CD4-positive, CD25-positive, alpha-beta regulatory T cell (primary cell): ENCODE measurements around the gene TCF23. TPM values are rescaled to one million over a fixed set of nuclear protein-coding genes. Genes with fewer than 3 reads are reported as not detected.

Source experiments
- ATAC-seq, 2 donors: fragments of 150-1000 bp; cut with Tn5 transposase; one replicate each; pipeline ENCODE4 v1.10.0; 2021; ENCODE audit warnings: low read depth in 2 of 2, moderate number of reproducible peaks in 2 of 2, moderate library complexity in 1 of 2
- DNase-seq, 3 donors: peaks; one replicate each; pipeline versions ENCODE4 v3.0.0 to v3.0.0-alpha.2; 2012 to 2022; ENCODE audit warnings: mixed read lengths in 1 of 3
- H3K27ac ChIP-seq: one replicate; pipeline ENCODE4 v1.7.0; 2013; ENCODE audit warnings: mild to moderate bottlenecking, low read length; ENCODE audit not compliant: insufficient read depth, poor library complexity, severe bottlenecking
- H3K27me3 ChIP-seq: one replicate; pipeline ENCODE4 v1.7.0; 2013; ENCODE audit warnings: low read length; ENCODE audit not compliant: control insufficient read depth, insufficient read depth
- H3K36me3 ChIP-seq: one replicate; pipeline ENCODE4 v1.7.0; 2013; ENCODE audit warnings: mild to moderate bottlenecking, low read length, moderate library complexity; ENCODE audit not compliant: control insufficient read depth, insufficient read depth
- H3K4me1 ChIP-seq: 2 replicates; pipeline ENCODE4 v1.7.0; 2013; ENCODE audit warnings: mild to moderate bottlenecking, low read length; ENCODE audit not compliant: insufficient read depth, control insufficient read depth, poor library complexity, severe bottlenecking
- H3K4me3 ChIP-seq: one replicate; pipeline ENCODE4 v1.7.0; 2013; ENCODE audit warnings: low read depth, mild to moderate bottlenecking, low read length, moderate library complexity
- H3K9me3 ChIP-seq, 2 experiments: 1 replicate in 1 of 2; 2 replicates in 1 of 2; pipeline ENCODE4 v1.7.0; 2013; ENCODE audit warnings: low read length in 2 of 2, mild to moderate bottlenecking in 1 of 2, moderate library complexity in 1 of 2; ENCODE audit not compliant: control insufficient read depth in 2 of 2
- H3K27ac Mint-ChIP-seq, 3 donors: one replicate each; pipeline ENCODE4 v1.8.0; 2020 to 2022; ENCODE audit warnings: mild to moderate bottlenecking in 3 of 3, mixed read lengths in 3 of 3, moderate library complexity in 2 of 3
- H3K27me3 Mint-ChIP-seq: one replicate; pipeline ENCODE4 v1.8.0; 2022; ENCODE audit warnings: mild to moderate bottlenecking, mixed read lengths
- H3K36me3 Mint-ChIP-seq: one replicate; pipeline ENCODE4 v1.8.0; 2020; ENCODE audit warnings: mixed read lengths
- H3K4me1 Mint-ChIP-seq, 4 donors: one replicate each; pipeline ENCODE4 v1.8.0; 2020 to 2022; ENCODE audit warnings: mixed read lengths in 4 of 4, mild to moderate bottlenecking in 1 of 4
- H3K4me3 Mint-ChIP-seq, 4 donors: one replicate each; pipeline ENCODE4 v1.8.0; 2020 to 2022; ENCODE audit warnings: mild to moderate bottlenecking in 4 of 4, mixed read lengths in 4 of 4, moderate library complexity in 3 of 4
- H3K9me3 Mint-ChIP-seq, 7 donors: one replicate each; pipeline ENCODE4 v1.8.0; 2020 to 2022; ENCODE audit warnings: mixed read lengths in 7 of 7, mild to moderate bottlenecking in 3 of 7, moderate library complexity in 2 of 7
- polyA plus RNA-seq, 4 donors: library from polyadenylated mRNA; unstranded; fragments of 300-500 nt; fragmentation: Illumina TruSeq; gene quantifications; one replicate each; pipeline ENCODE4 v1.2.3, GENCODE V29; 2021
- total RNA-seq: library from RNA; stranded (reverse); gene quantifications from one replicate; pipeline ENCODE4 v1.2.3, GENCODE V29; 2022

The TCF23 gene
- total RNA-seq: not detected
- not detected for polyA plus RNA-seq

- Histone ChIP-seq H3K27me3 (peaks cover 2% of the 10 kb centered on the region), H3K9me3 (no peaks in the 10 kb centered on the region), H3K27ac (no peak within 1 kb of the TSS), H3K4me1 (no peaks in the 10 kb centered on the region), H3K4me3 (no peak within 1 kb of the TSS), H3K36me3 (no peaks in the 10 kb centered on the region)
- no peaks in the 10 kb centered on the region for H3K4me1 Mint-ChIP-seq
- peaks cover 0 to 2% (median 0%) of the 10 kb centered on the region in 7 donors for H3K9me3 Mint-ChIP-seq
- no peak within 1 kb of the TSS for H3K4me3 Mint-ChIP-seq
- ATAC-seq: no peak
- H3K27ac Mint-ChIP-seq: no peak within 1 kb of the TSS
- no peaks in the 10 kb centered on the region for H3K36me3 Mint-ChIP-seq
- H3K27me3 Mint-ChIP-seq: peaks cover 14% of the 10 kb centered on the region
- no peak for DNase-seq
Measured at GRCh38 chr2:27148801-27149439, at the start of gene TCF23. TSS of gene TCF23 (plus strand) at chr2:27149004. CDS start at chr2:27149134, 130 bp downstream.

DNA sequence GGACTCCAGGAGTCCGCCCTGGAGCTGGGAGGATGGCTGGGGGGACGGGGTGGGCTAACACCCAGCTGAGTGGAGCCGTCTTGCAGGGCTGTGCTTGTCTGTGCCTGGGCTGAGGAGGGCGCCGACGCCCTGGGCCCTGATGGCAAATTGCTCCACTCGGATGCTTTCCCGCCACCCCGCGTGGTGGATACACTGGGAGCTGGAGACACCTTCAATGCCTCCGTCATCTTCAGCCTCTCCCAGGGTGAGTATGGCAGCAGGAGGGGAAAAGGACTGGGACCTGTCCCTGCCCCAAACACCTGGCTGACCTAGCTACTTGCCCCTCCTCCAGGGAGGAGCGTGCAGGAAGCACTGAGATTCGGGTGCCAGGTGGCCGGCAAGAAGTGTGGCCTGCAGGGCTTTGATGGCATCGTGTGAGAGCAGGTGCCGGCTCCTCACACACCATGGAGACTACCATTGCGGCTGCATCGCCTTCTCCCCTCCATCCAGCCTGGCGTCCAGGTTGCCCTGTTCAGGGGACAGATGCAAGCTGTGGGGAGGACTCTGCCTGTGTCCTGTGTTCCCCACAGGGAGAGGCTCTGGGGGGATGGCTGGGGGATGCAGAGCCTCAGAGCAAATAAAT is 49.4 kb upstream of the TCF23 start:
- Mint-ChIP-seq H3K36me3 (peaks cover 5% of the 10 kb centered on the region), H3K27me3 (no peaks in the 10 kb centered on the region), H3K9me3 (peaks cover 0 to under 1% (median 0%) of the 10 kb centered on the region in 7 donors), H3K4me3 (no peak overlapping the region), H3K4me1 (peaks cover 0 to 19% (median 9%) of the 10 kb centered on the region in 4 donors), H3K27ac (no peak overlapping the region)
- ATAC-seq (no peak), DNase-seq (no peak)
- peaks cover 6% of the 10 kb centered on the region for H3K4me1 ChIP-seq
- H3K4me3 ChIP-seq: no peak overlapping the region
- no peaks in the 10 kb centered on the region for H3K9me3 ChIP-seq
- H3K27ac ChIP-seq: no peak overlapping the region
- H3K27me3 ChIP-seq: no peaks in the 10 kb centered on the region
- no peaks in the 10 kb centered on the region for H3K36me3 ChIP-seq

GRCh38 chr2:27100036-27100435 is 48.8 kb upstream of the TCF23 start:
- no peak for ATAC-seq
- H3K36me3 ChIP-seq: no peaks in the 10 kb centered on the region
- no peak for DNase-seq
- H3K4me1 ChIP-seq: peaks cover 6% of the 10 kb centered on the region
- Mint-ChIP-seq H3K9me3 (peaks cover 0 to 2% (median 0%) of the 10 kb centered on the region in 7 donors), H3K36me3 (peaks cover 5% of the 10 kb centered on the region), H3K27ac (no peak overlapping the region), H3K27me3 (no peaks in the 10 kb centered on the region), H3K4me3 (no peak overlapping the region), H3K4me1 (peaks cover 0 to 19% (median 9%) of the 10 kb centered on the region in 4 donors)
- no peaks in the 10 kb centered on the region for H3K27me3 ChIP-seq
- H3K9me3 ChIP-seq: no peaks in the 10 kb centered on the region
- no peak overlapping the region for H3K27ac ChIP-seq
- H3K4me3 ChIP-seq: no peak overlapping the region

- Histone ChIP-seq H3K4me3 (no peak overlapping the region), H3K9me3 (no peaks in the 10 kb centered on the region), H3K27ac (no peak overlapping the region), H3K4me1 (no peaks in the 10 kb centered on the region), H3K27me3 (no peaks in the 10 kb centered on the region), H3K36me3 (no peaks in the 10 kb centered on the region)
- Mint-ChIP-seq H3K4me3 (no peak overlapping the region), H3K27me3 (peaks cover 8% of the 10 kb centered on the region), H3K4me1 (peaks cover 0 to 5% (median under 1%) of the 10 kb centered on the region in 4 donors), H3K9me3 (peaks cover 0 to 2% (median 0%) of the 10 kb centered on the region in 7 donors), H3K36me3 (peaks cover 5% of the 10 kb centered on the region), H3K27ac (no peak overlapping the region)
- DNase-seq (no peak), ATAC-seq (no peak)
Measured at GRCh38 chr2:27102329-27102728, 46.5 kb upstream of the TCF23 start.

- Mint-ChIP-seq H3K4me3 (no peak overlapping the region), H3K27me3 (peaks cover 16% of the 10 kb centered on the region), H3K9me3 (peaks cover 0 to 2% (median 0%) of the 10 kb centered on the region in 7 donors), H3K36me3 (no peaks in the 10 kb centered on the region), H3K4me1 (no peaks in the 10 kb centered on the region), H3K27ac (no peak overlapping the region)
- H3K27ac ChIP-seq: no peak overlapping the region
- no peaks in the 10 kb centered on the region for H3K27me3 ChIP-seq
- no peak overlapping the region for H3K4me3 ChIP-seq
- no peaks in the 10 kb centered on the region for H3K9me3 ChIP-seq
- H3K4me1 ChIP-seq: no peaks in the 10 kb centered on the region
- ATAC-seq (no peak), DNase-seq (no peak)
- no peaks in the 10 kb centered on the region for H3K36me3 ChIP-seq
Measured at GRCh38 chr2:27105981-27106380, 42.8 kb upstream of the TCF23 start.

DNA sequence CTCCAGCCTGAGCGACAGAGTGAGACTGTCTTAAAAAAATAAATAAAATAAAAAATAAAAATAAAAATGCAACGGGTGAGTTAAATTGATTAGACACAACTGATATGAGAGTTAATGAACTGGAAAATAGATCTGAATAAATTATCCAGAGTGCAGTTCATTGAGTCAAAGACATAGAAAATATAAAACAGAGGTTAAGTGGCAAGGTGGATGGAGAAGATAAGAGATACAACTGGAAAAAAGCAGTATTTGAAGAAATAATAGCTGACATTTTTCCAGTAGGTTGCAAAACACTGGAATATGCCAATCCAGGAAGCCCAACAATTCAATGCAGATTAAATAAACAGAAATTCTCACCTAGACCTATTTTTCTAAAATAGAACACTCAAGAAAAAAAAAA is 40.6 kb upstream of the TCF23 start:
- H3K4me3 Mint-ChIP-seq: no peak overlapping the region
- H3K4me3 ChIP-seq: no peak overlapping the region
- no peak overlapping the region for H3K27ac ChIP-seq

GRCh38 chr2:27109083-27109482 is 39.7 kb upstream of the TCF23 start:
- no peak overlapping the region for H3K27ac Mint-ChIP-seq

More for the DNA sequence above, 40.6 kb upstream of the TCF23 start:
- Mint-ChIP-seq H3K27me3 (peaks cover 21% of the 10 kb centered on the region), H3K9me3 (peaks cover 0 to 2% (median 0%) of the 10 kb centered on the region in 7 donors), H3K27ac (peak overlapping the region in 1 of 3 donors; percentile 33), H3K36me3 (no peaks in the 10 kb centered on the region), H3K4me1 (no peaks in the 10 kb centered on the region)
- no peaks in the 10 kb centered on the region for H3K9me3 ChIP-seq
- H3K27me3 ChIP-seq: no peaks in the 10 kb centered on the region
- ATAC-seq (no peak), DNase-seq (no peak)
- no peaks in the 10 kb centered on the region for H3K36me3 ChIP-seq
- H3K4me1 ChIP-seq: no peaks in the 10 kb centered on the region

More at GRCh38 chr2:27109083-27109482, 39.7 kb upstream of the TCF23 start:
- Histone ChIP-seq H3K27me3 (no peaks in the 10 kb centered on the region), H3K4me3 (no peak overlapping the region), H3K9me3 (no peaks in the 10 kb centered on the region), H3K4me1 (no peaks in the 10 kb centered on the region), H3K36me3 (no peaks in the 10 kb centered on the region), H3K27ac (no peak overlapping the region)
- Mint-ChIP-seq H3K4me3 (no peak overlapping the region), H3K9me3 (peaks cover 0 to 2% (median 0%) of the 10 kb centered on the region in 7 donors), H3K4me1 (no peaks in the 10 kb centered on the region), H3K36me3 (no peaks in the 10 kb centered on the region), H3K27me3 (peaks cover 29% of the 10 kb centered on the region)
- DNase-seq (no peak), ATAC-seq (no peak)
